Keratinocyte (primary cell): ENCODE results near the gene NINJ1. TPM values are rescaled to one million over a fixed set of nuclear protein-coding genes. Genes with fewer than 3 reads are reported as not detected.

Experiments
- DNase-seq: peaks from one replicate; pipeline ENCODE4 v3.0.0-alpha.2; 2011; ENCODE audit warnings: low read depth, missing footprints, low spot score
- FAIRE-seq: peaks from 2 replicates; lab custom pipeline; 2011; peaks lifted over from hg19 to GRCh38; lab: Jason Lieb, UNC
- H2AFZ ChIP-seq: 2 replicates; pipeline ENCODE4 v1.6.0; 2012; ENCODE audit warnings: low read length, control low read depth, inconsistent platforms; ENCODE audit not compliant: control insufficient read depth
- H3K27ac ChIP-seq: 2 replicates; pipeline ENCODE4 v1.5.1; 2011; ENCODE audit warnings: low read length; ENCODE audit not compliant: control insufficient read depth, insufficient read depth
- H3K27me3 ChIP-seq: 3 replicates; pipeline ENCODE4 v1.6.0; 2011; ENCODE audit warnings: low read length; ENCODE audit not compliant: control insufficient read depth, insufficient read depth; ENCODE audit errors: extremely low read depth
- H3K36me3 ChIP-seq, 2 experiments: 2 replicates in 1 of 2; 3 replicates in 1 of 2; pipeline ENCODE4 v1.5.1; 2011; ENCODE audit warnings: low read length in 2 of 2, mild to moderate bottlenecking in 1 of 2; ENCODE audit not compliant: control insufficient read depth in 2 of 2, insufficient read depth in 2 of 2; ENCODE audit errors: extremely low read depth in 1 of 2
- H3K4me1 ChIP-seq: 3 replicates; pipeline ENCODE4 v1.5.1; 2011; ENCODE audit warnings: low read length; ENCODE audit not compliant: control insufficient read depth, insufficient read depth; ENCODE audit errors: extremely low read depth
- H3K4me2 ChIP-seq: 3 replicates; pipeline ENCODE4 v1.6.0; 2011; ENCODE audit warnings: low read depth, low read length; ENCODE audit not compliant: control insufficient read depth, insufficient read depth; ENCODE audit errors: extremely low read depth
- H3K4me3 ChIP-seq, 3 experiments: fragments of 200-600 bp in 1 of 3; sonication (generic) in 1 of 3; 2 replicates in 2 of 3; 3 replicates in 1 of 3; pipeline ENCODE4 v1.5.1; 2011 to 2016; ENCODE audit warnings: low read length in 3 of 3, mild to moderate bottlenecking in 3 of 3, control low read depth in 2 of 3, inconsistent platforms in 1 of 3, low read depth in 1 of 3, mixed read lengths in 1 of 3, mixed run types in 1 of 3, moderate library complexity in 1 of 3; ENCODE audit not compliant: control insufficient read depth in 2 of 3, insufficient read depth in 2 of 3; ENCODE audit errors: extremely low read depth in 1 of 3
- H3K79me2 ChIP-seq: 2 replicates; pipeline ENCODE4 v1.6.0; 2012; ENCODE audit warnings: low read length; ENCODE audit not compliant: control insufficient read depth, insufficient read depth
- H3K9ac ChIP-seq: 3 replicates; pipeline ENCODE4 v1.6.0; 2011; ENCODE audit warnings: low read length; ENCODE audit not compliant: control insufficient read depth, insufficient read depth; ENCODE audit errors: extremely low read depth
- H3K9me1 ChIP-seq: 3 replicates; pipeline ENCODE4 v1.6.0; 2011; ENCODE audit warnings: low read length; ENCODE audit not compliant: control insufficient read depth, insufficient read depth; ENCODE audit errors: extremely low read depth
- H3K9me3 ChIP-seq: 2 replicates; pipeline ENCODE4 v1.5.1; 2012; ENCODE audit warnings: low read depth, low read length; ENCODE audit not compliant: control insufficient read depth
- H4K20me1 ChIP-seq: 3 replicates; pipeline ENCODE4 v1.6.0; 2011; ENCODE audit warnings: low read length; ENCODE audit not compliant: control insufficient read depth, insufficient read depth; ENCODE audit errors: extremely low read depth
- CTCF ChIP-seq, 3 experiments: IDR thresholded peaks in 1 of 3; conservative IDR thresholded peaks in 1 of 3; optimal IDR thresholded peaks in 1 of 3; 2 replicates in 2 of 3; 3 replicates in 1 of 3; pipeline versions ENCODE3 to v1.5.1; 2011; ENCODE audit warnings: low read length in 3 of 3, mild to moderate bottlenecking in 3 of 3, moderate library complexity in 2 of 3, control low read depth in 1 of 3, inconsistent platforms in 1 of 3; ENCODE audit not compliant: insufficient read depth in 2 of 3; ENCODE audit errors: extremely low read depth in 1 of 3
- EZH2 ChIP-seq: IDR thresholded peaks from one replicate; pipeline ENCODE4 v1.6.1; 2012; ENCODE audit warnings: inconsistent platforms, mild to moderate bottlenecking, low read length, moderate library complexity
- dilution Hi-C: fragments of 300-500 bp; cut with MboI; formaldehyde crosslinking; loops from one replicate; pipeline ENCODE4 v1.7.0; 2020; ENCODE audit warnings: low sequenced_read_pairs; ENCODE audit not compliant: extremely low pct_ligation_motif_present
- polyA plus RNA-seq, 5 experiments: library from polyadenylated mRNA; depleted of rRNA in 3 of 5; stranded (reverse) in 3 of 5; stranded (forward) in 1 of 5; unstranded in 1 of 5; fragments of >200 nt; gene quantifications; 1 replicate in 1 of 5; 2 replicates in 3 of 5; 3 replicates in 1 of 5; pipeline versions ENCODE4 v1.2.1 to v1.2.3, GENCODE V29; 2011 to 2012; ENCODE audit warnings: missing spikeins in 2 of 5, low read depth in 1 of 5, low replicate concordance in 1 of 5

Gene NINJ1
- polyA plus RNA-seq, 1 donor (not counting 4 experiments of a cell fraction or from before 2014, with no cell fraction given), result 7.4 TPM

GRCh38 chr9:93154293-93154903 lies 20.3 kb upstream of the NINJ1 start:
- Histone ChIP-seq H3K4me3 (no peak overlapping the region), H3K27me3 (no peaks in the 10 kb centered on the region), H3K4me1 (no peaks in the 10 kb centered on the region), H3K4me2 (no peak overlapping the region), H3K79me2 (no peaks in the 10 kb centered on the region), H3K36me3 (no peaks in the 10 kb centered on the region), H3K27ac (no peak overlapping the region), H2AFZ (no peak overlapping the region), H3K9ac (no peak overlapping the region), H3K9me3 (no peaks in the 10 kb centered on the region), H3K9me1 (no peaks in the 10 kb centered on the region), H4K20me1 (no peaks in the 10 kb centered on the region)
- FAIRE-seq, result no peak
- dilution Hi-C loops, result loop anchor here (10.0 kb wide), 1 partner anchor 130 kb away; no protein-coding TSS in a partner anchor
- TF ChIP-seq CTCF (optimal IDR thresholded peaks at IDR 0.05 in 1 of 3, IDR thresholded peaks at IDR 0.05 in 1 of 3, conservative IDR thresholded peaks at IDR 0.05 in 1 of 3; ENCODE audit: extremely low read depth in 1 of 3, insufficient read depth in 2 of 3, low read length in 3 of 3) (peak; percentile 67 to 71 (median 71)), EZH2 (no peak)
- no peak for DNase-seq

GRCh38 chr9:93151097-93151784 lies 17.2 kb upstream of the NINJ1 start:
- no peaks in the 10 kb centered on the region for H3K27me3 ChIP-seq
- FAIRE-seq, result no peak
- H3K36me3 ChIP-seq, result no peaks in the 10 kb centered on the region

More at GRCh38 chr9:93151097-93151784, 17.2 kb upstream of the NINJ1 start:
- Histone ChIP-seq H3K9me3 (peaks cover 3% of the 10 kb centered on the region), H3K9me1 (no peaks in the 10 kb centered on the region), H3K4me3 (no peak overlapping the region), H3K9ac (no peak overlapping the region), H2AFZ (no peak overlapping the region), H3K4me1 (no peaks in the 10 kb centered on the region), H3K79me2 (no peaks in the 10 kb centered on the region), H4K20me1 (no peaks in the 10 kb centered on the region), H3K4me2 (no peak overlapping the region), H3K27ac (no peak overlapping the region)
- TF ChIP-seq EZH2, result no peak
- TF ChIP-seq CTCF (optimal IDR thresholded peaks at IDR 0.05 in 1 of 3, IDR thresholded peaks at IDR 0.05 in 1 of 3, conservative IDR thresholded peaks at IDR 0.05 in 1 of 3; ENCODE audit: extremely low read depth in 1 of 3, insufficient read depth in 2 of 3, low read length in 3 of 3), result no peak
- dilution Hi-C loops, result loop anchor here (10.0 kb wide), 1 partner anchor 134 kb away; no protein-coding TSS in a partner anchor
- DNase-seq, result no peak
